ENCODE data around the gene MAP1S.
A peak's percentile ranks its signal among the peaks of the same experiment; 100 is the strongest.
"Not testable (repeated sequence)": the region's sequence is repeated elsewhere in the genome, so short reads cannot be mapped to it uniquely, and the experiment has no call there.

MAP1S gene

GRCh38 chr19:17764348-17764747 is 45.1 kb downstream of the MAP1S start:
- ATAC-seq, result no peak

GRCh38 chr19:17765069-17765618 is 45.9 kb downstream of the MAP1S start:
- ATAC-seq, result no peak

- no peak for ATAC-seq
Measured at GRCh38 chr19:17766543-17767131, 47.4 kb downstream of the MAP1S start.

DNA sequence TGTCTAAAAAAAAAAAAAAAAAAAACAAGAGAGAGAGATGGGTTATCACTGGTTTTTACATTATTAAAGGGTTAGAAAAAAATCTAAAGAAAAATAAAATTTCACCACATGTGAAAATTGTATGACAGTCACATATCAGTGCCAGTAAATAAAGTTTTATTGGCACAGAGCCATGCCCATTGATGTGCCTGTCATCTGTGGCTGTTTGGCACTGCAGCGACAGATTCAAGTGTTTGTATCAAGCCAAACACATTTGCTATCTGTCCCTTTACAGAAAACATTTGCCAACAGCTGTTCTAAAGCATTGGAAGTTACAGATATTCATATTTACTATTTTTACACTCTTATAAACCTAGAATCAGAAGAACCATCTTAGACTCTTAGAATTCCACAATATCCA is 48.3 kb downstream of the MAP1S start:
- ATAC-seq, result no peak

GRCh38 chr19:17770613-17771012 is 51.3 kb downstream of the MAP1S start:
- no peak for ATAC-seq

DNA sequence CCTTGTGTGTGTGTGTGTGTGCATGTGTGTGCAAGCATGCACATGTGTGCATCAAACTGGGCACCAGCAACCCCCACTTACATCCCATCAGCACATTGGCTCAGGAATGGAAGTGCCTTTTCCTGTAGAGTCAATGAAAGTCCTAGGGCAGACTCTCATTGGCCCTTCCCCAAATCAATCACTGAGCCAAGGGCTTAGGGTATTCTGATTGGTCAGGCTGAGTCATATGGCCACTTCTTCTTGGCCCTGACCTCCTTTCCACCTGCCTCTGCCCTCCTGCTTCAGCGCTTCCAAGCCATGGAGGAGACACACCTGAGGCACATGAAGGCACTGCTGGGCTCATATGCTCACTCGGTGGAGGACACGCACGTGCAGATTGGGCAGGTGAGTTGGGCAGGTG is 52.9 kb downstream of the MAP1S start:
- peak; percentile 19 to 30 for ATAC-seq

- no peak for ATAC-seq
Measured at GRCh38 chr19:17775245-17775927, 56.1 kb downstream of the MAP1S start.

DNA sequence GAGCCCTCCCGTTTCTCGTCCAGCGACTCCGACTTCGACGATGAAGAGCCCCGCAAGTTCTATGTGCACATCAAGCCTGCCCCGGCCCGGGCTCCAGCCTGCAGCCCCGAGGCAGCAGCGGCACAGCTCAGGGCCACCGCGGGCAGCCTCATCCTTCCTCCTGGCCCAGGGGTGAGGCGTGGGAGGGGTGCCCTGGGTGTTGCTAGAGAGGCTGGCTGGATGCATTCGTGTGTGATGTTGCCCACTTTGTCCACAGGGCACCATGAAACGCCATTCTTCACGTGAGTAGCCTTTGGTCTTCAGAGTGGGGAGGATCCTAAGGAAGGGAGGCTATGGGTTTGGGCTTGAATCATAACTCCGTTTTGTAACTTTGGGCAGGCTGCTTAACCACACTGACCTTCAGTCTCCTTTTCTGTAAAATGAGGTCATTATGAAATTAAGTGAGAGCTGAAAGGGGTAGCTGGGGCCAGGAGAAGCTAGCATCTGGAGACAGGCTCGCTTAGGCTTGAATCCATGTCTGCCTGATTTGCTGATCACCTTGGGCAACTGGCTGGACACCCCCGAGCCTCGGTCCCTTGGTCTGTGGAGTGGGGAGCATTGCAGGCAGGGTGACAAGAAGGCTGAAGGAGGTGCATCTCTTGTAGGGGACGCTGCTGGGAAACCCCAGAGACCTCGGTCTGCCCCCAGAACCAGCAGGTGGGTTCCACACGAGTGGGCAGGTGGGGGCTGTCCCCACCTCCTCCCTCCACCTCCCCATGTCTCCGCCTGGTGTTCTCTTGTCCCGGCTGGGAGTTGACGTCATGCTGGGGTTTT is 56.9 kb downstream of the MAP1S start:
- peak; percentile 54 to 58 for ATAC-seq

DNA sequence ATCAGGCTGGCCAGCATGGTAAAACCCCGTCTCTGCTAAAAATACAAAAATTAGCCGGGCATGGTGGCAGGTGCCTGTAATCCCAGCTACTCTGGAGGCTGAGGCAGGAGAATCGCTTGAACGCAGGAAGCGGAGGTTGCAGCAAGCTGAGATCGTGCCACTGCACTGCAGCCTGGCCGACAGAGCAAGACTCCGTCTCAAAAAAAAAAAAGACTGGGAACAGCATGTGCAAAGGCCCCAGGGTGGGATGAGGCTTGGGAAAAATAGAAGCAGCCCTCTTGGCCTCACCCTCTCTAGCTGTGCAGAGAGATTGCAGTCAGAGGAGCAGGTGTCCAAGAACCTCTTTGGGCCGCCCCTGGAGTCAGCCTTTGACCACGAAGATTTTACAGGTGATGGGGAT is 58.6 kb downstream of the MAP1S start:
- ATAC-seq, result not testable (repeated sequence)

DNA sequence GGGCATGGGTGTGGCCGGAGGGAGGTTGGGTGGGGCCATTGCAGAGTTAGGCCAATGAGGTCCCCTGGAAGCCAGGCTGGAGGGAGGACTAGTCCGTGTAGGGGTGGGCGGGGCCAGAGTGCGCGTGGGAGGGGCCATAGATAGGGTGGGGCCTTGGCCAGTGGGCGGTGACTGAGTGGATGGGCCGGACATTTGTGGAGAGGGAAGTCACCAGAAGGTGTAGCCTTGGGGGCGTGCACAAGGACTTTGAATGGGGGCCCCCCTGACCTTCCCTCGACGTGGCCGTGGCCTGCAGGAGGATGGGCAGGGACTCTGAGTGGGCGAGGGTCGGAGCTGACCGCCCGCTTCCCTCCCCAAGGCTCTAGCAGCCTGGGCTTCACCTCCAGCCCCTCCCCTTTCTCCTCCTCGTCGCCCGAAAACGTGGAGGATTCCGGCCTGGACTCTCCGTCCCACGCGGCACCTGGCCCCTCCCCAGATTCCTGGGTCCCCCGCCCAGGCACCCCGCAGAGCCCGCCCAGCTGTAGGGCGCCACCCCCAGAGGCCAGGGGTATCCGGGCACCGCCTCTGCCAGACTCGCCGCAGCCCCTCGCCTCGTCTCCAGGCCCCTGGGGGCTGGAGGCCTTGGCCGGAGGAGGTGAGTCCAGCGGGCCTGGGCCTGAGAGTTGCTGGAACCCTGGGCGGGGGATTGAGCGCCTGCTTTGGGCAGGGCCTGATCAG is 59.1 kb downstream of the MAP1S start:
- ATAC-seq, result peak; percentile 25 to 42

DNA sequence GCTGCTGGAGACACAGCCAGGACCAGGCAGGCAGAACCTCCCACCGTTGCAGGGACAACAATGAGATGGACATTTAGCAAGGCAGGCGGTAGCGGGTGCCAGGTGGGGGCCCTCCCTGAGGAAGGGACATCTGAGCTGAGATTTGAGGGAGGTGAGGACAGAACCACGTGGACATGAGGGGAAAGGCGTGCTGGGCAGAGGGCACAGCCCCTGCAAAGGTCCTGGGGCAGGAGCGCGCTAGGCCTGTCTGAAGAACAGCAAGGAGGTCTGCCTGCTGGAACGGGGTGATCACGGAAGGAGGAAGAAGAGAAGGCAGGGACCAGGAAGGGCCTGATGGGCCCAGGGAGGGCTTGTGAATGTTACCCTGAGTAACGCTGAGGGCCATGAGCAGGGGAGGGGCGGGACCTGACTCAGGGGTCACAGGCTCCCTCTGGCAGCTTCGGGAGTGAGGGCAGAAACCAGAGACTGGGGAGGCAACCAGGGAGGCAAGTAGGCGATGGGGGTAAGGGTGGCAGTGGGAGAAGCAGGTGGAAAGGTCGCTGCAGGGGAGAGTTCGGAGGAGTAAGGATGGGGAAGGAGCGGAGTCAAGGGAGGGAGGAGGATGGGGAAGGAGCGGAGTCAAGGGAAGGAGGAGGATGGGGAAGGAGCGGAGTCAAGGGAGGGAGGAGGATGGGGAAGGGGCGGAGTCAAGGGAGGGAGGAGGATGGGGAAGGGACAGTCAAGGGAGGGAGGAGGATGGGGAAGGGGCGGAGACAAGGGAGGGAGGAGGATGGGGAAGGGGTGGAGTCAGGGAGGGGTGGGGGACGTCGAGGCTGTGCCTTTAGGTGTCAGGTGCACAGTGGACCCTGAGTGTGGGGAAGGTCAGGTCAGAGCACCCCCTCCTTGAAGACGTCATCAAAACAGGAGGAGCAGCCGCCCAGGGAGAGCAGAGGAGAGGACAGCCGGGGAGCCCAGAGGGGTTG is 60.0 kb downstream of the MAP1S start:
- no peak for ATAC-seq

DNA sequence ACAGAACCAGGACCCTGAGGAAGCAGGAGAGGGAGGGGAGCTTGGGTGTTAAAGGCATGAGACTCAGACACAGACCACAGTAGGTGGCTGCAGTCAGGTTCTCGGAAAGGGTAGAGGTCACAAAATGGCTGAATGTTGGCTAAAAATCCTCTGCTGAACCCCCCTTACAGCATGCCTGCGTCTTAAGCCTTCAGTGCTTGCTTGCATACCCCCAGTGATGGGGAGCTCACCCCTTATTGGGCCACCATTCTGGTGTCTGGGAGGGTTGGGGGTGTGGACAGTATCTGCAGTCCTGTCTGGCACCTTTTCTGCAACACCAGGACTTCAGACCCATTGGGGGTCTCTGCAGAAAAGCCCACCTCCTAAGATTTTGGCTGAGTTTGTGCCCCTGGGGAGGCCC is 61.5 kb downstream of the MAP1S start:
- no peak for ATAC-seq

DNA sequence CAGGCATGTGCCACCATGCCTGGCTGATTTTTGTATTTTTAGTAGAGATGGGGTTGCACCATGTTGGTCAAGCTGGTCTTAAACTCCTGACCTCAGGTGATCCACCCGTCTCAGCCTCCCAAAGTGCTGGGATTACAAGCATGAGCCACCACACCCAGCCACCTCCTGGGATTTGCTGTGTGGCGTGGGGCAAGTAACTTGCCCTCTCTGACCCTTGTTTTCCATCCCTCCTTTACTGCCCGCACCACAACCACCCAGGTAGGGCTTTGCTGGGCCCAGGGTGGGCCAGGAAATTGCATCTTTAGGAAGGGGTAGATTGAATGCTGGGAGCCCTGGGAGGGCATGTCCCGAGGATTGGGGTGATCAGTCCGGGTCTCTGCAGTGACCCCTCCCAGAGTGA is 64.4 kb downstream of the MAP1S start:
- not testable (repeated sequence) for ATAC-seq

All from activated CD4-positive, CD25-positive, alpha-beta regulatory T cell treated with anti-CD3 and anti-CD28 coated beads, Interleukin-2, amount 50 U/mL, for 24 hours (primary cell).